Neural progenitor cell (in vitro differentiated cells): ENCODE data around the gene EPB41L4A.

Experiments
- EZH2phosphoT487 ChIP-seq: fragments of 200-600 bp; sonication (generic); IDR thresholded peaks from 2 replicates; pipeline ENCODE4 v1.6.1; 2017; ENCODE audit warnings: antibody characterized with exemption
- TF ChIP-seq, protein P1 (sequence below): fragments of 200-600 bp; sonication (generic); IDR thresholded peaks from 2 replicates; pipeline ENCODE4 v1.5.1; 2017; ENCODE audit warnings: antibody characterized with exemption, mild to moderate bottlenecking

DNA sequence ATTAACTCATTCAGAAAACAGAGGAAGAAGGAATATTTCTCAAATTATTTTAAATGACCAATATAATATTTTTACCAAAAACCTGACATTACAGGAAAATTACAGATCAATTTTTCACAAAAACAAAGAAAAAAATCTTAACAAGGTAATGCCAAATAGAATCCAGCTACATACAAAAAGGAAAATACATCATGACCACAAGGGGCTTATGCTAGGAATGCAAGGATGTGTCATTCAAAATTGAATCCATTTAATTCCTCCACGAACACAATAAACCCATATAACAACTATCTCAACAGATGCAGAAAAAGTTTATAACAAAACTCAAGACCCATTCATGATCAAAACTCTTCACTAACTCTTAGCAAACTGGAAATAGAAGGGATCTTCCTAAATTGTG lies 239.8 kb downstream of the EPB41L4A start:
- TF ChIP-seq, protein P1, sequence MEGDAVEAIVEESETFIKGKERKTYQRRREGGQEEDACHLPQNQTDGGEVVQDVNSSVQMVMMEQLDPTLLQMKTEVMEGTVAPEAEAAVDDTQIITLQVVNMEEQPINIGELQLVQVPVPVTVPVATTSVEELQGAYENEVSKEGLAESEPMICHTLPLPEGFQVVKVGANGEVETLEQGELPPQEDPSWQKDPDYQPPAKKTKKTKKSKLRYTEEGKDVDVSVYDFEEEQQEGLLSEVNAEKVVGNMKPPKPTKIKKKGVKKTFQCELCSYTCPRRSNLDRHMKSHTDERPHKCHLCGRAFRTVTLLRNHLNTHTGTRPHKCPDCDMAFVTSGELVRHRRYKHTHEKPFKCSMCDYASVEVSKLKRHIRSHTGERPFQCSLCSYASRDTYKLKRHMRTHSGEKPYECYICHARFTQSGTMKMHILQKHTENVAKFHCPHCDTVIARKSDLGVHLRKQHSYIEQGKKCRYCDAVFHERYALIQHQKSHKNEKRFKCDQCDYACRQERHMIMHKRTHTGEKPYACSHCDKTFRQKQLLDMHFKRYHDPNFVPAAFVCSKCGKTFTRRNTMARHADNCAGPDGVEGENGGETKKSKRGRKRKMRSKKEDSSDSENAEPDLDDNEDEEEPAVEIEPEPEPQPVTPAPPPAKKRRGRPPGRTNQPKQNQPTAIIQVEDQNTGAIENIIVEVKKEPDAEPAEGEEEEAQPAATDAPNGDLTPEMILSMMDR = peak; percentile 3
- TF ChIP-seq EZH2phosphoT487 = no peak
